GM12878 (cell line): Measurements from ENCODE around the gene TNFRSF14. TPM values are rescaled to one million over a fixed set of nuclear protein-coding genes. Genes with fewer than 3 reads are reported as not detected.

ENCODE experiments used
- ATAC-seq: fragments of 200-7000 bp; cut with Tn5 transposase; 3 replicates; pipeline ENCODE4 v1.9.1; 2020; ENCODE audit warnings: mild to moderate bottlenecking, moderate library complexity
- BruUV-seq: library from RNA; stranded (reverse); fragments of 400-500 nt; replicated peaks from 2 replicates; lab custom pipeline; 2021; lab: Mats Ljungman, UMichigan
- CTCF ChIA-PET: fragments of 300-600 bp; sonication (Branson Sonifier 250); formaldehyde crosslinking; extraction: SDS; loops from one replicate; lab custom pipeline; 2021; ENCODE audit warnings: inconsistent platforms; lab: Yijun Ruan, JAX
- POLR2A ChIA-PET: fragments of 350-600 bp; formaldehyde crosslinking; extraction: SDS; loops from one replicate; lab custom pipeline; 2021; ENCODE audit warnings: inconsistent platforms; lab: Charles Lee
- RAD21 ChIA-PET: fragments of 300-600 bp; sonication (Branson Sonifier 250); formaldehyde crosslinking; loops from one replicate; lab custom pipeline; 2023; ENCODE audit warnings: antibody characterized with exemption; ENCODE audit not compliant: unreplicated experiment; lab: Charles Lee
- SMC1A ChIA-PET: fragments of 300-600 bp; sonication (Branson Sonifier 250); formaldehyde crosslinking; loops from one replicate; lab custom pipeline; 2023; ENCODE audit not compliant: unreplicated experiment, uncharacterized antibody; lab: Charles Lee
- DNase-seq: peaks from one replicate; pipeline ENCODE4 v3.0.0-alpha.2; 2011; ENCODE audit warnings: low read depth, low spot score
- FAIRE-seq: peaks from 3 replicates; lab custom pipeline; 2011; peaks lifted over from hg19 to GRCh38; lab: Jason Lieb, UNC
- H2AFZ ChIP-seq: 2 replicates; pipeline ENCODE4 v1.6.0; 2011; ENCODE audit warnings: low read depth, low read length, control low read depth; ENCODE audit not compliant: control insufficient read depth
- H3K27ac ChIP-seq: 2 replicates; pipeline ENCODE4 v1.5.1; 2011; ENCODE audit warnings: control low read depth; ENCODE audit not compliant: control insufficient read depth, insufficient read depth
- H3K27me3 ChIP-seq, 2 experiments: replicated peaks in 1 of 2; 2 replicates each; pipeline versions ENCODE4 v1.6.0 to v1.6.1; 2011; ENCODE audit warnings: low read length in 1 of 2; ENCODE audit not compliant: control insufficient read depth in 2 of 2, insufficient read depth in 2 of 2
- H3K36me3 ChIP-seq, 2 experiments: 2 replicates each; pipeline ENCODE4 v1.5.1; 2011; ENCODE audit warnings: low read length in 1 of 2; ENCODE audit not compliant: control insufficient read depth in 2 of 2, insufficient read depth in 2 of 2
- H3K4me1 ChIP-seq: 2 replicates; pipeline ENCODE4 v1.6.1; 2011; ENCODE audit warnings: mild to moderate bottlenecking, low read length, moderate library complexity, mixed read lengths; ENCODE audit not compliant: control insufficient read depth, insufficient read depth
- H3K4me2 ChIP-seq: 2 replicates; pipeline ENCODE4 v1.6.0; 2011; ENCODE audit warnings: control low read depth; ENCODE audit not compliant: control insufficient read depth, insufficient read depth
- H3K4me3 ChIP-seq: fragments of 200-600 bp; sonication (generic); 2 replicates; pipeline ENCODE4 v1.5.1; 2016
- H3K79me2 ChIP-seq: 2 replicates; pipeline ENCODE4 v1.6.0; 2011; ENCODE audit warnings: low read length; ENCODE audit not compliant: control insufficient read depth, insufficient read depth
- H3K9ac ChIP-seq: 2 replicates; pipeline ENCODE4 v1.8.0; 2011; ENCODE audit warnings: low read length, control low read depth, mixed read lengths; ENCODE audit not compliant: control insufficient read depth, insufficient read depth
- H3K9me3 ChIP-seq: replicated peaks from 3 replicates; pipeline ENCODE4 v1.5.1; 2011; ENCODE audit warnings: mild to moderate bottlenecking, low read length; ENCODE audit not compliant: control insufficient read depth, insufficient read depth
- H4K20me1 ChIP-seq: 2 replicates; pipeline ENCODE4 v1.6.0; 2011; ENCODE audit not compliant: control insufficient read depth, insufficient read depth
- ASH2L ChIP-seq: fragments of 300-600, 200-600 bp; sonication (generic); IDR thresholded peaks from 2 replicates; pipeline ENCODE4 v1.6.1; 2017; ENCODE audit warnings: low read depth, mild to moderate bottlenecking, borderline replicate concordance
- CREM ChIP-seq: IDR thresholded peaks from 2 replicates; pipeline ENCODE4 v1.6.1; 2014; ENCODE audit warnings: antibody characterized with exemption, low read depth
- KLF5 ChIP-seq: fragments of 450-650 bp; IDR thresholded peaks from 2 replicates; pipeline ENCODE4 v1.6.1; 2014; ENCODE audit warnings: mild to moderate bottlenecking; ENCODE audit not compliant: partially characterized antibody
- MYC ChIP-seq: IDR thresholded peaks from 2 replicates; pipeline ENCODE4 v1.6.1; 2011; ENCODE audit warnings: mild to moderate bottlenecking, low read length, moderate library complexity, inconsistent platforms; ENCODE audit not compliant: insufficient read depth, insufficient replicate concordance, insufficient read length, severe bottlenecking
- NR2C2 ChIP-seq: IDR thresholded peaks from 2 replicates; pipeline ENCODE4 v1.6.1; 2011; ENCODE audit warnings: borderline replicate concordance, low read depth; ENCODE audit not compliant: control insufficient read depth, insufficient read length
- NR2F1 ChIP-seq: fragments of 450-650 bp; conservative IDR thresholded peaks from 2 replicates; pipeline ENCODE4 v1.6.1; 2017; ENCODE audit warnings: mild to moderate bottlenecking
- SIX5 ChIP-seq: IDR thresholded peaks from 2 replicates; pipeline ENCODE4 v1.6.1; 2011; ENCODE audit warnings: mild to moderate bottlenecking, low read depth, low read length, moderate library complexity; ENCODE audit not compliant: severe bottlenecking
- SMARCA5 ChIP-seq: fragments of 450-650 bp; IDR thresholded peaks from 2 replicates; pipeline ENCODE4 v1.6.1; 2017; ENCODE audit warnings: mild to moderate bottlenecking
- STAT3 ChIP-seq: IDR thresholded peaks from 2 replicates; pipeline ENCODE4 v1.6.1; 2011; ENCODE audit warnings: low read depth, low read length, improper control_type of control experiment
- SUPT20H ChIP-seq: IDR thresholded peaks from 2 replicates; pipeline ENCODE4 v1.6.1; 2011; ENCODE audit warnings: low read depth, mild to moderate bottlenecking, low read length, moderate library complexity, borderline replicate concordance; ENCODE audit not compliant: control insufficient read depth
- whole genome bisulfite sequencing: methylation state at CpG from one replicate; pipeline ENCODE4 v1.1.6; 2016; ENCODE audit warnings: low lambda C conversion rate; ENCODE audit not compliant: insufficient replicate concordance, insufficient coverage; ENCODE audit errors: missing lambda C conversion rate; 5-methylcytosine and 5-hydroxymethylcytosine counted together
- in situ Hi-C: fragments of 300-500 bp; cut with MboI; formaldehyde crosslinking; loops from 9 replicates; pipeline ENCODE4 v1.14.3; 2018; ENCODE audit warnings: mixed read lengths
- intact Hi-C: fragments of 100-400 bp; cut with micrococcal nuclease; formaldehyde crosslinking; loops from one replicate; pipeline ENCODE4 v1.14.2; 2022; ENCODE audit not compliant: unreplicated experiment
- polyA plus RNA-seq, 11 experiments: library from polyadenylated mRNA; depleted of rRNA in 4 of 11; unstranded in 6 of 11; stranded (reverse) in 5 of 11; fragments of >200 nt; fragmentation: Nextera tagmentation in 4 of 11; fragmentation: Illumina TruSeq in 1 of 11; extraction: Ambion mirVana in 4 of 11; extraction: Trizol in 1 of 11; gene quantifications; 1 replicate in 1 of 11; 2 replicates in 10 of 11; pipeline versions ENCODE4 v1.2.1 to v1.2.3, GENCODE V29; 2011 to 2016; ENCODE audit warnings: inconsistent platforms in 2 of 11, missing spikeins in 2 of 11, low read depth in 1 of 11
- total RNA-seq, 4 experiments: library from RNA; depleted of rRNA in 3 of 4; stranded (reverse); fragments of >200 nt in 3 of 4; fragmentation: Illumina TruSeq in 1 of 4; extraction: Trizol in 1 of 4; gene quantifications; 2 replicates each; pipeline versions ENCODE4 v1.2.1 to v1.2.3, GENCODE V29; 2013 to 2021
- TF ChIP-seq, protein P1 (sequence below): IDR thresholded peaks from 2 replicates; pipeline ENCODE4 v1.6.1; 2012; ENCODE audit warnings: low read depth, low read length, improper control_type of control experiment
- TF ChIP-seq, protein P2 (sequence below): IDR thresholded peaks from 2 replicates; pipeline ENCODE4 v1.6.1; 2012; ENCODE audit warnings: low read depth, low read length, improper control_type of control experiment
- TF ChIP-seq, protein P3 (sequence below): fragments of 450-650 bp; IDR thresholded peaks from 2 replicates; pipeline ENCODE4 v1.6.1; 2014; ENCODE audit warnings: mild to moderate bottlenecking
- TF ChIP-seq, protein P4 (sequence below): fragments of 450-650 bp; IDR thresholded peaks from 2 replicates; pipeline ENCODE4 v1.6.1; 2017; ENCODE audit warnings: low read depth, mild to moderate bottlenecking, moderate library complexity

Gene TNFRSF14
- total and polyA plus RNA-seq, 10 of the 15 experiments (the other 5 are each of a cell fraction or from before 2014, with no cell fraction given): 0.43 to 114 (median 41.5) TPM

DNA sequence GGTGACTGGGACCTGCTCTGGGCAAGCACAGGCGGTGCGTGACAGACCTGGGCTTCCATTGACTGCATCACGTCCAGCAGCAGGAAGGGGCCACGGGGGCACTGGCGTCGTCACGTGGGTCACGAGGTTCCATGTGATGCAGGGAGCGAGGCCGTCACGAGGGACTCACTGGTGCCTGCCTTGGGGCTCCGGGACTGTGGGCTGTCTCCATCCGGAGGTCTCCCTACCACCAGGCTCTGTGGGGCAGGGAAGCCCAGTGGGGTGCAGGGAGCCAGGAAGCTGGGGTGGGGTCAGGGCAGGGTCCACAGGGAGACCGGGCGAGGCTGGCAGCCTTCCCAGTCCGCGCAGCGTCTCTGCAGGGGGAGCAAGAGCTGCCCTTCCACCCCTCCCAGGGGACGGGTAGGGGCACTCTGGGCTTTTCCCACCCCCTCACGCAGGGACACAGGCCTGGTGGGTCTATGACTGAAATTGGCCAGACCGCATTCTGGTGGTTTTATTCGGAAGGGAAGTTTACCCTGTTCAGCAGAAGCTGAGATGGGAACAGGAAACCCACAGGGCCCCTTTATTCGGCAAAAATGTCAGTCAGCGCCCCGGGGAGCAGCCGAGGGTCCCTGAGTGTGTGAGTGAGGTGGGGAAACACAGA, 416 bp upstream of the TNFRSF14 start:
- H3K79me2 ChIP-seq: peaks cover 38% of the 10 kb centered on the region
- no peaks in the 10 kb centered on the region for H3K9me3 ChIP-seq
- peaks cover 25% of the 10 kb centered on the region for H3K4me1 ChIP-seq
- H3K27me3 ChIP-seq: no peaks in the 10 kb centered on the region
- 2% methylated on average over 26 of the region's 26 CpGs for WGBS
- H3K4me2 ChIP-seq: peak overlapping the region; percentile 97
- DNase-seq: no peak
- intact Hi-C loops (loop anchor here (1.0 to 5.0 kb wide), 2 partner anchors 23 to 867 kb away; no protein-coding TSS in a partner anchor), in situ Hi-C loops (no loop called here)
- peak overlapping the region; percentile 87 for H3K4me3 ChIP-seq
- ChIA-PET SMC1A (interaction anchor here (0.9 to 4.7 kb wide), 4 partner anchors 8 to 28 kb away, joined by 3 to 39 read pairs (median 18); partner anchors contain the start of gene PRXL2B), POLR2A (interaction anchor here (1.7 to 5.5 kb wide), 4 partner anchors 10 to 29 kb away, joined by 5 to 61 read pairs (median 42); partner anchors contain the start of gene PRXL2B), CTCF (interaction anchor here (0.8 to 5.1 kb wide), 11 partner anchors 8 to 231 kb away, joined by 3 to 54 read pairs (median 6); partner anchors contain the start of genes PEX10 and PRXL2B), RAD21 (interaction anchor here (0.7 to 3.3 kb wide), 10 partner anchors 9 to 361 kb away, joined by 3 to 41 read pairs (median 8); partner anchors contain the start of genes FAAP20 and PANK4)
- peak overlapping the region; percentile 99 for H3K27ac ChIP-seq
- H2AFZ ChIP-seq: peak overlapping the region; percentile 39; the same call in 1 of the 2 replicates
- ATAC-seq: peak; percentile 67
- no peaks in the 10 kb centered on the region for H4K20me1 ChIP-seq
- H3K36me3 ChIP-seq: peaks cover 0 to 2% of the 10 kb centered on the region in 2 experiments; a peak in 2 of 4 replicates
- peak overlapping the region; percentile 98 for H3K9ac ChIP-seq
- FAIRE-seq: no peak
- TSS peak; percentile 70 for BruUV-seq
- TF ChIP-seq NR2C2: no peak
- TF ChIP-seq, protein P1, sequence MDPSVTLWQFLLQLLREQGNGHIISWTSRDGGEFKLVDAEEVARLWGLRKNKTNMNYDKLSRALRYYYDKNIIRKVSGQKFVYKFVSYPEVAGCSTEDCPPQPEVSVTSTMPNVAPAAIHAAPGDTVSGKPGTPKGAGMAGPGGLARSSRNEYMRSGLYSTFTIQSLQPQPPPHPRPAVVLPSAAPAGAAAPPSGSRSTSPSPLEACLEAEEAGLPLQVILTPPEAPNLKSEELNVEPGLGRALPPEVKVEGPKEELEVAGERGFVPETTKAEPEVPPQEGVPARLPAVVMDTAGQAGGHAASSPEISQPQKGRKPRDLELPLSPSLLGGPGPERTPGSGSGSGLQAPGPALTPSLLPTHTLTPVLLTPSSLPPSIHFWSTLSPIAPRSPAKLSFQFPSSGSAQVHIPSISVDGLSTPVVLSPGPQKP: no peak
- TF ChIP-seq NR2F1: peak; percentile 83
- no peak for TF ChIP-seq KLF5
- TF ChIP-seq, protein P2, sequence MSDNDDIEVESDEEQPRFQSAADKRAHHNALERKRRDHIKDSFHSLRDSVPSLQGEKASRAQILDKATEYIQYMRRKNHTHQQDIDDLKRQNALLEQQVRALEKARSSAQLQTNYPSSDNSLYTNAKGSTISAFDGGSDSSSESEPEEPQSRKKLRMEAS: peak; percentile 82
- TF ChIP-seq MYC: peak; percentile 40
- peak; percentile 9; the same call in 1 of the 2 replicates for TF ChIP-seq SMARCA5
- TF ChIP-seq, protein P3, sequence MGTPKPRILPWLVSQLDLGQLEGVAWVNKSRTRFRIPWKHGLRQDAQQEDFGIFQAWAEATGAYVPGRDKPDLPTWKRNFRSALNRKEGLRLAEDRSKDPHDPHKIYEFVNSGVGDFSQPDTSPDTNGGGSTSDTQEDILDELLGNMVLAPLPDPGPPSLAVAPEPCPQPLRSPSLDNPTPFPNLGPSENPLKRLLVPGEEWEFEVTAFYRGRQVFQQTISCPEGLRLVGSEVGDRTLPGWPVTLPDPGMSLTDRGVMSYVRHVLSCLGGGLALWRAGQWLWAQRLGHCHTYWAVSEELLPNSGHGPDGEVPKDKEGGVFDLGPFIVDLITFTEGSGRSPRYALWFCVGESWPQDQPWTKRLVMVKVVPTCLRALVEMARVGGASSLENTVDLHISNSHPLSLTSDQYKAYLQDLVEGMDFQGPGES: no peak
- TF ChIP-seq ASH2L: no peak
- TF ChIP-seq SIX5: no peak
- TF ChIP-seq STAT3: no peak
- TF ChIP-seq, protein P4, sequence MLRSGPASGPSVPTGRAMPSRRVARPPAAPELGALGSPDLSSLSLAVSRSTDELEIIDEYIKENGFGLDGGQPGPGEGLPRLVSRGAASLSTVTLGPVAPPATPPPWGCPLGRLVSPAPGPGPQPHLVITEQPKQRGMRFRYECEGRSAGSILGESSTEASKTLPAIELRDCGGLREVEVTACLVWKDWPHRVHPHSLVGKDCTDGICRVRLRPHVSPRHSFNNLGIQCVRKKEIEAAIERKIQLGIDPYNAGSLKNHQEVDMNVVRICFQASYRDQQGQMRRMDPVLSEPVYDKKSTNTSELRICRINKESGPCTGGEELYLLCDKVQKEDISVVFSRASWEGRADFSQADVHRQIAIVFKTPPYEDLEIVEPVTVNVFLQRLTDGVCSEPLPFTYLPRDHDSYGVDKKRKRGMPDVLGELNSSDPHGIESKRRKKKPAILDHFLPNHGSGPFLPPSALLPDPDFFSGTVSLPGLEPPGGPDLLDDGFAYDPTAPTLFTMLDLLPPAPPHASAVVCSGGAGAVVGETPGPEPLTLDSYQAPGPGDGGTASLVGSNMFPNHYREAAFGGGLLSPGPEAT: peak; percentile 83
- TF ChIP-seq CREM: peak; percentile 19; the same call in 1 of the 2 replicates
- TF ChIP-seq SUPT20H: no peak
